ENCODE measurements around the gene EPB41L4A. TPM values are rescaled to one million over a fixed set of nuclear protein-coding genes. Genes with fewer than 3 reads are reported as not detected.

EPB41L4A gene
- polyA plus RNA-seq, 1 donor (not counting 4 experiments of a cell fraction or from before 2014, with no cell fraction given) = 3.5 TPM

DNA sequence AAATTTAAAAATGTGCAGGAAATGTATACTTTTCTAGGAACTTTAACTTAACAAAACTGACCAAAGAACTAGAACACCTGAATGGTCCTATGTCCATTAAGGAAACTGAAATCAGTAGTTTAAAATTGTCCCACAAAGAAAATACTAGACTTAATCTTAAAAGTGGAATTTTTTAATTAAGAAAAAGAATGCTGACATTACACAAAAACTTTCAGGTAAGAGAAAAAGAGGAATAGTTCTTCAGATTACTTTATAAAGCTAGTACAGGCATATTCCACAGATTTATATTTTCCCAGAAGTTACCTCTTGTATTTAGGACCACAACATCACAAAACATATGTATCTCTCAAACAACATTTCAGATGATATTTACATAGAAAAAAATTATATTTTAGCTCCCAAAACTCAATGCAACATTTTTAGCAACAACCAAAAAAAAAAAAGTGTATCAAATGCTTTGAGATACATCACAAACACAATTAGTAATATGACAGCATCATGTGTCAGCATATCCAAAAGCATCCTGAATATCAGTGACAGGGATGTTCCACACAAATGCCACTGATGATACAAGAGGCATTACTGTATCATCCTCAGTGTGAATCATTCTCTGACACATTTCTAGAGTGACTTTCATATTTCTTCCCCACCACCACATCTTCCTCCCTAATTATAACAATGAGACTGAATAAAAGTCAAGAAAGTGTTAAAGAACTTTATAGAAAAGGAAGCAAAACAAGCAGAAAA is 264.0 kb downstream of the EPB41L4A start:
- Histone ChIP-seq H2AFZ (ENCODE audit: control insufficient read depth, low read length) (no peak overlapping the region), H3K9me1 (ENCODE audit: control insufficient read depth, extremely low read depth, insufficient read depth, low read length) (no peaks in the 10 kb centered on the region), H3K9me3 (ENCODE audit: control insufficient read depth, low read depth, low read length) (no peaks in the 10 kb centered on the region), H3K4me1 (ENCODE audit: control insufficient read depth, extremely low read depth, insufficient read depth, low read length) (no peaks in the 10 kb centered on the region), H3K27me3 (ENCODE audit: control insufficient read depth, extremely low read depth, insufficient read depth, low read length) (no peaks in the 10 kb centered on the region), H3K9ac (ENCODE audit: control insufficient read depth, extremely low read depth, insufficient read depth, low read length) (no peak overlapping the region), H3K36me3 (ENCODE audit: control insufficient read depth in 2 of 2, extremely low read depth in 1 of 2, insufficient read depth in 2 of 2, low read length in 2 of 2) (no peaks in the 10 kb centered on the region), H4K20me1 (ENCODE audit: control insufficient read depth, extremely low read depth, insufficient read depth, low read length) (no peaks in the 10 kb centered on the region), H3K27ac (ENCODE audit: control insufficient read depth, insufficient read depth, low read length) (no peak overlapping the region), H3K79me2 (ENCODE audit: control insufficient read depth, insufficient read depth, low read length) (no peaks in the 10 kb centered on the region), H3K4me2 (ENCODE audit: control insufficient read depth, extremely low read depth, insufficient read depth, low read depth, low read length) (no peak overlapping the region), H3K4me3 (ENCODE audit: control insufficient read depth in 2 of 3, extremely low read depth in 1 of 3, insufficient read depth in 2 of 3, low read depth in 1 of 3, low read length in 3 of 3) (no peak overlapping the region)
- FAIRE-seq = peak; percentile 29
- no peak for DNase-seq (ENCODE audit: low read depth, low spot score)
- dilution Hi-C loops (cut with MboI; ENCODE audit: extremely low pct_ligation_motif_present, low sequenced_read_pairs) = no loop called here
- TF ChIP-seq EZH2 (IDR thresholded peaks at IDR 0.05; ENCODE audit: low read length) = no peak
- TF ChIP-seq, protein P1, sequence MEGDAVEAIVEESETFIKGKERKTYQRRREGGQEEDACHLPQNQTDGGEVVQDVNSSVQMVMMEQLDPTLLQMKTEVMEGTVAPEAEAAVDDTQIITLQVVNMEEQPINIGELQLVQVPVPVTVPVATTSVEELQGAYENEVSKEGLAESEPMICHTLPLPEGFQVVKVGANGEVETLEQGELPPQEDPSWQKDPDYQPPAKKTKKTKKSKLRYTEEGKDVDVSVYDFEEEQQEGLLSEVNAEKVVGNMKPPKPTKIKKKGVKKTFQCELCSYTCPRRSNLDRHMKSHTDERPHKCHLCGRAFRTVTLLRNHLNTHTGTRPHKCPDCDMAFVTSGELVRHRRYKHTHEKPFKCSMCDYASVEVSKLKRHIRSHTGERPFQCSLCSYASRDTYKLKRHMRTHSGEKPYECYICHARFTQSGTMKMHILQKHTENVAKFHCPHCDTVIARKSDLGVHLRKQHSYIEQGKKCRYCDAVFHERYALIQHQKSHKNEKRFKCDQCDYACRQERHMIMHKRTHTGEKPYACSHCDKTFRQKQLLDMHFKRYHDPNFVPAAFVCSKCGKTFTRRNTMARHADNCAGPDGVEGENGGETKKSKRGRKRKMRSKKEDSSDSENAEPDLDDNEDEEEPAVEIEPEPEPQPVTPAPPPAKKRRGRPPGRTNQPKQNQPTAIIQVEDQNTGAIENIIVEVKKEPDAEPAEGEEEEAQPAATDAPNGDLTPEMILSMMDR (optimal IDR thresholded peaks at IDR 0.05 in 1 of 3, IDR thresholded peaks at IDR 0.05 in 1 of 3, conservative IDR thresholded peaks at IDR 0.05 in 1 of 3; ENCODE audit: extremely low read depth in 1 of 3, insufficient read depth in 2 of 3, low read length in 3 of 3) = no peak

DNA sequence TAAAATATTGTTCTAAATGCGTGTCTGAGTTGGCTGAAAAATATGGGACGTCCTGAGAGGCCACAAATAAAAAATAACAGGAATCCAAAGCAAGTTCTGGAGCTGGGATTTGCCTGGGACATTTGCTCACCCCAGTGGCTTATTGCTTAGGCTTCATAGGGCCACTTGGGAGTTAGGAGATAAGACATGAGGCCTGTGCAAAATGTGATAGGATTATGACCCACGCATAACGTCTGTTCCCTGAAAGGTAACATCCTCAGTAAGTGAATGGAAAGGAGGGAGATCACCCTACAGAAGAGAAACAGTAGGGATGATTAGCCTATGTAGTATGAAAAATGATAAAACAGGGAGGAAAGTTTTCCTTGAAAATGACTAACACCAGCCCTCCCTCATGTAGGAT is 269.4 kb downstream of the EPB41L4A start:
- no peak for TF ChIP-seq EZH2 (IDR thresholded peaks at IDR 0.05; ENCODE audit: low read length)
- TF ChIP-seq, protein P1 (optimal IDR thresholded peaks at IDR 0.05 in 1 of 3, IDR thresholded peaks at IDR 0.05 in 1 of 3, conservative IDR thresholded peaks at IDR 0.05 in 1 of 3; ENCODE audit: extremely low read depth in 1 of 3, insufficient read depth in 2 of 3, low read length in 3 of 3) = no peak
- H3K4me2 ChIP-seq (ENCODE audit: control insufficient read depth, extremely low read depth, insufficient read depth, low read depth, low read length) = no peak overlapping the region
- no peak overlapping the region for H2AFZ ChIP-seq (ENCODE audit: control insufficient read depth, low read length)
- H4K20me1 ChIP-seq (ENCODE audit: control insufficient read depth, extremely low read depth, insufficient read depth, low read length) = no peaks in the 10 kb centered on the region
- dilution Hi-C loops (cut with MboI; ENCODE audit: extremely low pct_ligation_motif_present, low sequenced_read_pairs) = no loop called here
- FAIRE-seq (no peak), DNase-seq (ENCODE audit: low read depth, low spot score) (no peak)
- no peak overlapping the region for H3K9ac ChIP-seq (ENCODE audit: control insufficient read depth, extremely low read depth, insufficient read depth, low read length)
- peaks cover 9% of the 10 kb centered on the region for H3K4me1 ChIP-seq (ENCODE audit: control insufficient read depth, extremely low read depth, insufficient read depth, low read length)
- H3K36me3 ChIP-seq (ENCODE audit: control insufficient read depth in 2 of 2, extremely low read depth in 1 of 2, insufficient read depth in 2 of 2, low read length in 2 of 2) = no peaks in the 10 kb centered on the region
- no peak overlapping the region for H3K27ac ChIP-seq (ENCODE audit: control insufficient read depth, insufficient read depth, low read length)
- H3K27me3 ChIP-seq (ENCODE audit: control insufficient read depth, extremely low read depth, insufficient read depth, low read length) = no peaks in the 10 kb centered on the region
- H3K9me1 ChIP-seq (ENCODE audit: control insufficient read depth, extremely low read depth, insufficient read depth, low read length) = no peaks in the 10 kb centered on the region
- no peaks in the 10 kb centered on the region for H3K9me3 ChIP-seq (ENCODE audit: control insufficient read depth, low read depth, low read length)
- H3K4me3 ChIP-seq (ENCODE audit: control insufficient read depth in 2 of 3, extremely low read depth in 1 of 3, insufficient read depth in 2 of 3, low read depth in 1 of 3, low read length in 3 of 3) = no peak overlapping the region
- H3K79me2 ChIP-seq (ENCODE audit: control insufficient read depth, insufficient read depth, low read length) = no peaks in the 10 kb centered on the region

Data from keratinocyte (primary cell).